Epidermal melanocyte (primary cell): ENCODE measurements around the gene NOC3L.
"Not testable (repeated sequence)": the region's sequence is repeated elsewhere in the genome, so short reads cannot be mapped to it uniquely, and the experiment has no call there.

Experiments used
- DNase-seq: peaks from one replicate; pipeline ENCODE4 v3.0.0; 2011; ENCODE audit warnings: low spot score; ENCODE audit not compliant: insufficient read length

NOC3L gene

DNA sequence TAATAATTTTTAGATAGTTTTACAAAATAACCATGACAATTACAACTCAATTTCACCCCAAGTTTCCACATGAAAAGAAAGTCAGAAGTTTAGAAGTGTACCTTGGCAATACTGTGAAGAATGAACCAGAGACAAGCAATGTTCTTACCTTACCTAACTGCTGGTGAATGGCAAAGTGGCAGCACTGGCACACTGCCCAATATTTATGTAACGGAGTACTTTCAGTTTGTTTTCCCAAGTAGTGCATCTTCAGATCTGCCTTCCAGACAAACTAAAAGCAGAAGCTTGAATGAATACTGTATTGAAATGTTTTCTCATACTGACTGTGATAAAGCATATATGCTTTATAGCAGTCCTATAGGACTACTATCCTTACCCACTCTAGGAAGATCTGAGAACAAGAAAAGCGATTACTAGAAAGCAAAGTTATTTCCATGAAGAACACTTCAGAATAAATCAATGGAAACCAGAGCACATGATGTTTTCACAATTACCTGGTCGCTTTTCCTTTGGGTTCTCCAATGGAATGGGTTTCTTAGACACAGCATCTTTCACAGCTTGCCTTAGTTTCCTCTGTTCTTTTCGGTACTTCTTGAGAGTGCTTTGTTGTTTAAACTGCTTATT is 1.5 kb downstream of the NOC3L start:
- DNase-seq = no peak

- DNase-seq = peak; percentile 49
These were observed 4.3 kb downstream of the NOC3L start for GRCh38 chr10:94358480-94358879.

DNA sequence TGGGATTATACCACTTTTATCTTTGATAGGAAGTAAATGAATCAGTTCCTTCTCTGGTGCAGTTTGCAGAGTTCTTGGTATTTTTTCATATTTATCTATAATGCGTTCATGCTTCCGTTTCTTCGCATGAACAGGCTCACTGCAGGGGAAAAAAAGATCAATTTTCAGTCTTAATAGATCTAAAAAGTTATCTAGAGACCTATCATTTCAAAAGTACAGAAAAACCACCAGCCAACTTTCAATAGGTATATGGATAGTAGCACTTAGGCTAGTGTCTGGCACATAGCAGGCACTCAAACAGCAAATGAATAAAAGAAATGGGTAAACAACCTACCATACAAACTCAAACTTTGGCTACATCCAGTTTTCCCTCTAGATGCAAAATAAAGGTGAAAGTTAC is 5.5 kb downstream of the NOC3L start:
- no peak for DNase-seq

DNA sequence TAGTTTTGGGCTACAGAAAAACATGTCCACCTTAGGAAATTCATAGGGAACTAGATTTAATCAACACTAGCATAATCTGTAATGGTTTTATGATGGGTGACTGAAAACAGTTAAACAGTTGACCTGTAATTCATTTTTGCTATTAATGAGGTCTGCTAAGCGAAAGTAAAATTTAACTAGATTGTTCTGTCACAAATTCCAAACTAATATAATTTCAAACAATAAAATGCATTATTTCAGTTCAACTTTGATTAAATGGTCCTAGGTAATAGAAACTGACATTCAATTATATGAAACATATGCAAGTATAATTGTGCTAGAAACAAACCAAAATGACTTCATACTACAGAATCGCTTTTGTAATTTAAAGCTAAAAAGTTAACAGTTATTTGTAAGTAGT is 6.9 kb downstream of the NOC3L start:
- no peak for DNase-seq

DNA sequence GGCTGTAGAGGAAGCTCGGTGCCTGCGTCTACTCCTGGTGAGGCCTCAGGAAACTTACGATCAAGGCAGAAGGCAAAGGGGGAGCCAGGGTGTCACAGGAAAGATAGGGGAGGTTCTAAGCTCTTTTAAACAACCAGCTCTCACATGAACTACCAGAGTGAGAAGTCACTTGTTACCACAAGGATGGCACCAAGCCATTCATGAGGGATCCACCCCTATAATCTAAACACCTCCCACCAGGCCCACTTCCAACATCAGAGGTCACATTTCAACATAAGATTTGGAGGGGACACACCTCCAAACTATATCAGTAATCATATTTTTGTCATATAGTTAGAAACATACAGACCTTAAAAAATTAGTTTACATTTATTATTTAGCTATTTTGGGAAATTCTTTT is 9.4 kb downstream of the NOC3L start:
- no peak for DNase-seq

- DNase-seq = no peak
These were observed 11.7 kb downstream of the NOC3L start for GRCh38 chr10:94351089-94351488.

- not testable (repeated sequence) for DNase-seq
These were observed 12.2 kb downstream of the NOC3L start for GRCh38 chr10:94350500-94350899.

DNA sequence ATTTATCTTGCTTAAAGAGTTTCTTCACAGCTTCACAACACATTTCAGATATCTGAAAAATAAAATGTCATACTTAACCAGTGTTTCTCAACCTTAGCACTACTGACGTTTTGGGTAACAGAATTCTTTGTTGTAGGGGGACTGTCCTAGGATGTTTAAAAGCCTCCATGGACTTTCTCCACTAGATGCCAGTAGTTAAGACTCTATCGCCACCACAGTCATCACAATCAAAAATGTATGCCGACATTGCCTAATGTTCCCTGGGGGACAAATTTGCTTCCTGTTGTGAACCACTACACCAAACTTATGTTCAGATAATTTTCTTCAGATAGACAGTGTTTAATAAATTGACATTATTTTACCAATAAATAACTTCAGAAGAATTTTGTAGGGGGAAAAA is 13.4 kb downstream of the NOC3L start:
- no peak for DNase-seq

DNA sequence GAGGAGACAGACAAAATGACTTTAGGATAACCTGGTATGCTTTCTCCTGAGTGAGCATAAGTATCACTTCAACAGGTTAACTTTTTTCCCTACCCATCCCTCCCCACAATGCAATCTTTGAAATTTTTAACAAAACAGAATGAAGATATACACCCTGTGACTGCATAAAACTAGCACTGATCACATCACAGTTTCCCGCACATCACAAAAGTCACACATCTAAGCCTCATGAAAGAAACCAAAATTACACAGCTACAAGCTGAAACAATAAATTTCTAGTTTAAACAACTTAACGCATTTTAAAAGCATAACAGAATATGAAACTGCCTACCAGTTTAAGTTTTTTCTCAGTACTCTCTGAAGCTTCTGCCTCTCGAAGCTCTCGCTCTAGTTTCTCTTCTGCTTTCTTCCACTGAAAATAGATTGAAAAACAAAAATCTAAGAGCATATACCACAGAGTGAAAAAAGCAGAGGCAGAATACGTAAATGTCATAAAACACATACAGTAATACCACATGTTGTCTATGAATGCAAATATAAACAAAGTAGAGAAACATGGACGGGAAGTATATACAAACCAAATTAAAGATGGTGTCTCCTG is 18.1 kb downstream of the NOC3L start:
- no peak for DNase-seq

GRCh38 chr10:94343151-94343550 is 19.6 kb downstream of the NOC3L start:
- DNase-seq = no peak

GRCh38 chr10:94334857-94335256 is 27.9 kb downstream of the NOC3L start:
- no peak for DNase-seq

GRCh38 chr10:94333051-94333450 is 29.7 kb downstream of the NOC3L start:
- no peak for DNase-seq

- no peak for DNase-seq
These were observed 34.1 kb downstream of the NOC3L start for GRCh38 chr10:94328613-94329012.

GRCh38 chr10:94327649-94328048 is 35.1 kb downstream of the NOC3L start:
- no peak for DNase-seq

DNA sequence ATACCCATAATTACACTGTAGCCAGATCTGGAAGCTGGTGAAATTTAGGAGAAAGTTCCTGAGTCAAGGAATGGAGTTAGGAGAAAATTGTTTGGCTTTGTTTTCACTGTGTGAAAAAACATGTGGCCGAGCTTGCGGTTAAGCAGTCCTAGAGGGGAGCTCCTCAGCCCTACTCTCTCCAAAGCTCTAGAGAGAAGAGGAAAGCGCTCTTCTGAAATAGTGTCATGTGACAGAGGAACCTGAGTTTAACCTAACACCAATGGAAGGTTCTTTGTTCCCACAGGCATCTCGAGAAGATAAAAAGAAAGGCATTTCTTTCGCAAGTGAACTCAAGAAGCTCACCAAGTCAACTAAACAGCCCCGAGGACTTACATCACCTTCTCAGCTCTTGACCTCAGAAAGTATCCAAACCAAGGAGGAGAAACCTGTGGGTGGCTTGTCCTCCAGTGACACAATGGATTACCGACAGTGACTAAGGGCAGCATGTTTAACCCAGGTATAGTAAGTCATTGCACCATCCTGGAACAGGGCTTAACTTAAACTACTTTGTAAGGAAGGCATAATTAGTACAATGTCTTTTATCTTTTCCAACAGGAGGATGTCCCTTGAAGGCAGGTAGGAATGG is 38.0 kb downstream of the NOC3L start:
- no peak for DNase-seq

DNA sequence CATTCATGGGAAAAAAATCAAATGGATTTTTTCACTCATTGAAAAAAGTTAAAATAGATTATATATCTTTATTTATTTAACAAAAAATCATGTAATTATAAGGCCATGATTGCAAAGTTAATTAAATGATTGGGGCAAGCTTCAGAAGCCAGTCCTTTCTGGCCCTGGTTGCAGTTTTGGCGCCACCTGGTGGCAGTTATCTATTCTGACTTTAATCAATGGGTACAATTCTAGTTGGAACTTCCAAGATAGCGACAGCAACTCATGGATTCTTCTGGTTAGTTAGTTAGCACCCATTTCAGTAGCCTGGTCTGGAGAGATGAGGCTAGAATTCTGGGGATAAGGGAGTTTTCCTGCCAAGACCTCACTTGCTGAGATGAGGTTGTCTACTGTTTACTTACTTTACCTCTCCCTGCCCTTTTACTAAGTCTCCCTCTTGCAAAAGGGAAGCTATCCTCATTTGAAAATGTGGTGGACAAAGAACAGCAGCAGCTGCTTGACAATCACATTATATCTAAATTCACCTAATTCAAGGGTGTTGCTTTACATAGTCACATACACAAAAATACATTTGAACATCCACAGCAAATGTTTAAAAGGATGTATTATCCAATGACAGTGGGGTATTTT is 42.3 kb downstream of the NOC3L start:
- DNase-seq = no peak

DNA sequence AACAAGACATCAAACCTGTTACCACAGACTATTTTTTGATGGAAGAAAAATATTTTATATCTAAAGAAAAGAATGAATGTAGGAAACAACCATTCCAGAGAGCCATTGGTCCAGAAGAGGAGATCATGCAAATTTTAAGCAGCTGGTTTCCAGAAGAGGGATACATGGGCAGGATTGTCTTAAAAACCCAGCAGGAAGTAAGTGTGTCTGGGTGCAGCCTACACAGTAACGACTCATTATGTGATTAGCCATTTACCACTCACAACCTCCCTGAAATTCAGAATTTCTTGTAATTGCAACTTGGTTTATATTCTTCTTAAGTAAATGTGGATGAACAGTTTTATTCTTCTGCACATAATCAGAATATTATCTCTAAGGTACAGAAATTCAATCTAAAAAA is 46.2 kb downstream of the NOC3L start:
- DNase-seq = no peak

DNA sequence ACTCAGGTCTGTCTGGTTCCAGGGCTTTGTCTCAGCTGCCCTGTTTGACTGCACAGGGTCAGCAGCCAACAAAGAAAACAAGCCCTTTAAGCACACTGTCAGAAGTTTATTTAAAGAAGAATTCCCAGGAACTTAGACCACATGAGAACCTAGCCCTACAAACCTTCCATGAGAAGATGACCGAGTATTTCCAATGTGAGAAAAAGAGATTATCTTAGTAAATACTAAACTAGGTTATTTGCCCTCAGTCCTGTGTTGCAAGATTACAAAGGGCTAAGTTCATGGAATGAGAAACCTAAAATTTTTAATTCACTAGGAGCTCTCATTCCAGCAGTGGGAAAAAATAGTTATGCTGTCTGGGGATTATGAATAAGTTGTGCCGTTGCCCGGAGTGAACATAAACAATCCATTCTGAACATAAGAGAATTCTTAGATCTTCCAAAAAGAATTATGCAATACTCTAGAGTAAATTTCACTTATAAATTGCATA is 46.7 kb downstream of the NOC3L start:
- no peak for DNase-seq

DNA sequence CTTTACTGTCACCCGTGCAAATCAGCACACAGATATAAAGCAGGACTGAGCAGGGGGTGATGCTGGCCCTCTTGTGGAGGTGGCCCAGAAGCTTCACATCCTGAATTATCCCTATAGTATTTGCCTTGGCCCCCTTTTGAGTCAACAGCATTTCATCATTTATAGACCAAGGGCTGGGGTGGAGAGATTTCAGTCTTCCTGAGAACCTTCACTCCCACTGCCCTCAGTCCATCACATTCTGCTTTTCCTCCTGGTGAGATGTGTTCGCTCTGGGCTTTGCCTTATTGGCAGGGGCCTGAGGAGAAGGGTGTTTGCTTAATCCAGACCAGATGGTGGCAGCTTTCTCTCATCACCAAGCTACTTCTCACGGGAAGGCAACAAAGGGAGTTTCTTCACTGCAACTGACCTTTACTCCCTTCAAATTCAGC is 47.7 kb downstream of the NOC3L start:
- no peak for DNase-seq

DNA sequence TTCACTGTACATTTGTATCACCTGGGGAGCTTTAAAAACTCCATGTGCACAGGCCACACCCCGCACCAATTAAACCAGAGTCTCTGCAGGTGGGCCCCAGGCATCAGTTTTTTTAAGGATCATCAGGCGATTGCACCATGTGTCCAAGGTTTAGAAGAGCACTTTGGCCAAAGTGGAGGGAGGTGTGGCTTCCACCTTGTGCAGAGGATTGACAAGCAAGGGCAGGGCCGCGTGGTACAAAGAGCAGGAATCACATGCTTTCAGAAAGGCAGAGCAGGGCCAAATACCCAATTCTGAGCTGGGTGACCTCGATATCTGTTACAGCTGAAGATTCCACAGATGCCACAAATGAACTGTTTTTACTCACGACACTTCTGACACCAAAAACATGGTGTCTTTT is 52.4 kb downstream of the NOC3L start:
- DNase-seq = no peak

DNA sequence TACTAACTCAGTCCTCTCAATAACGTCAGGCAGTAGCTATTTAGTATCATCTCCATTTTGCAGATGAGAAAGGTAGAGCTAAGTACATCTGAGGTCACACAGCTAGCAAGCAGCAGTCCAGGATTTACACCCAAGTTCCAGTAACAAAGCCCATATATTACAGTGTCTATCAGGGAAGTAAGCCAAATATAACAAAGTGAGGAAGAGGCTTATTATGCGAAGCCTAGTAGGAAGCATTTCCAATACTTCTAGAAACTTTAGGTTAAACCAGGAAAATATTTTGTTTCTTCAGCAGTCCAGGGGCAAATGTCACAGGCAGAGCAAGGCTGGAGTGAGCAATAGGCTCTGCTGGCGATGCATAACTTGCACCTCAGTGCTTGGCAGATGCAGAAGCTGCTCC is 53.9 kb downstream of the NOC3L start:
- DNase-seq = no peak

GRCh38 chr10:94307046-94307615 is 55.6 kb downstream of the NOC3L start:
- no peak for DNase-seq
